Kidney epithelial cell (primary cell): Measurements from ENCODE around the gene ZNF646. TPM values are rescaled to one million over a fixed set of nuclear protein-coding genes. Genes with fewer than 3 reads are reported as not detected.

ENCODE experiments used
- DNase-seq: peaks from one replicate; pipeline ENCODE4 v3.0.0-alpha.2; 2010; ENCODE audit warnings: low read depth
- H3K27me3 ChIP-seq: 2 replicates; pipeline ENCODE4 v1.6.0; 2011; ENCODE audit warnings: low read length; ENCODE audit not compliant: control insufficient read depth, insufficient read depth
- H3K36me3 ChIP-seq: 2 replicates; pipeline ENCODE4 v1.5.1; 2011; ENCODE audit warnings: low read length; ENCODE audit not compliant: control insufficient read depth, insufficient read depth
- H3K4me3 ChIP-seq: 2 replicates; pipeline ENCODE4 v1.5.1; 2011; ENCODE audit warnings: low read depth, mild to moderate bottlenecking, control low read depth, low read length
- CTCF ChIP-seq: IDR thresholded peaks from 2 replicates; pipeline ENCODE4 v1.5.1; 2011; ENCODE audit warnings: mild to moderate bottlenecking, moderate library complexity, low read length, control low read depth, inconsistent platforms; ENCODE audit not compliant: insufficient read depth, poor library complexity, severe bottlenecking
- total RNA-seq: library from RNA; depleted of rRNA; stranded (reverse); fragments of >200 nt; gene quantifications from 2 replicates; pipeline ENCODE4 v1.2.3, GENCODE V29; 2015

The ZNF646 gene
- total RNA-seq, 1 donor from 2014 or later: 17.8 TPM

- Histone ChIP-seq H3K4me3 (peak within 1 kb of the TSS; percentile 48), H3K36me3 (peaks cover 1% of the 10 kb centered on the region), H3K27me3 (no peaks in the 10 kb centered on the region)
- DNase-seq: peak; percentile 96
- TF ChIP-seq CTCF: no peak
Observed at GRCh38 chr16:31117384-31118222, 43.4 kb downstream of the ZNF646 start, which contains the start of gene KAT8. Gene KAT8, plus strand, starts transcription at chr16:31117664. Its CDS starts 18 bp downstream, at chr16:31117682.

GRCh38 chr16:31118223-31119155 is 44.3 kb downstream of the ZNF646 start:
- DNase-seq: no peak
- Histone ChIP-seq H3K27me3 (no peaks in the 10 kb centered on the region), H3K4me3 (peak overlapping the region; percentile 48), H3K36me3 (peaks cover 1% of the 10 kb centered on the region)
- TF ChIP-seq CTCF: no peak

- no peaks in the 10 kb centered on the region for H3K27me3 ChIP-seq
- no peak for TF ChIP-seq CTCF
- peaks cover 1% of the 10 kb centered on the region for H3K36me3 ChIP-seq
- no peak overlapping the region for H3K4me3 ChIP-seq
- no peak for DNase-seq
Observed at GRCh38 chr16:31120129-31120528, 45.9 kb downstream of the ZNF646 start.

- DNase-seq: no peak
- Histone ChIP-seq H3K4me3 (no peak overlapping the region), H3K36me3 (no peaks in the 10 kb centered on the region), H3K27me3 (no peaks in the 10 kb centered on the region)
- TF ChIP-seq CTCF: no peak
Observed at GRCh38 chr16:31125844-31126243, 51.6 kb downstream of the ZNF646 start.

GRCh38 chr16:31127182-31127581 is 53.0 kb downstream of the ZNF646 start:
- no peak overlapping the region for H3K4me3 ChIP-seq
- DNase-seq: no peak
- H3K27me3 ChIP-seq: no peaks in the 10 kb centered on the region
- no peak for TF ChIP-seq CTCF
- no peaks in the 10 kb centered on the region for H3K36me3 ChIP-seq
